Ishikawa (cell line): ENCODE measurements around the gene CACNA1H.

Experiments used
- CEBPB ChIP-seq: IDR thresholded peaks from 2 replicates; pipeline ENCODE4 v1.6.1; 2012
- CREB1 ChIP-seq: IDR thresholded peaks from 2 replicates; pipeline ENCODE4 v1.6.1; 2012; ENCODE audit warnings: low read depth
- FOXM1 ChIP-seq: IDR thresholded peaks from 2 replicates; pipeline ENCODE4 v1.6.1; 2012; ENCODE audit warnings: low read depth, borderline replicate concordance
- TAF1 ChIP-seq: IDR thresholded peaks from 2 replicates; pipeline ENCODE4 v1.6.1; 2012; ENCODE audit warnings: low read depth, mild to moderate bottlenecking
- TCF12 ChIP-seq: IDR thresholded peaks from 2 replicates; pipeline ENCODE4 v1.6.1; 2012; ENCODE audit warnings: low read depth
- ZBTB7A ChIP-seq: IDR thresholded peaks from 2 replicates; pipeline ENCODE4 v1.6.1; 2012; ENCODE audit warnings: low read depth
- TF ChIP-seq, protein P1 (sequence below): IDR thresholded peaks from 2 replicates; pipeline ENCODE4 v1.6.1; 2012; ENCODE audit warnings: low read depth, mild to moderate bottlenecking

DNA sequence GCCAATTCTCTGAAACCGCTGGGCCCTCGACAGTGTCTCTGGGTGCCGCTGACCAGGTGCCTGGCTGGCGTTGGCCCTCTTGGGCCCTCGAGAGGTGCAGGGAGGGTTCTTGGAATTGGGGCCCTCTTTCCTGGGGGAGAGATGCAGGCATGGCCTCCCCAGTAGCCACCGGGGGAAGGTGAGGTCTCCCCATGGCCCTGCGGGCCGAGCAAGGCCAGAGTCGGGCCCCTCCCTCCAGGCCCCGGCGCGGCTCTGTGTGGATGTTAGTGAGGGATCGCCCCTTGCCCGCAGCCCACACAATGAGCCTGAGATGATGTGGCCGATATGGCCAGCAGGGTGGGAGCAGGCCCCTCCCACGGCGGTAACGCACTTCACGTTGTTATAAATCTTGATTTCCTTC is 33.8 kb upstream of the CACNA1H start:
- no peak for TF ChIP-seq TAF1
- TF ChIP-seq FOXM1 = no peak
- no peak for TF ChIP-seq CREB1
- TF ChIP-seq CEBPB = no peak
- TF ChIP-seq, protein P1, sequence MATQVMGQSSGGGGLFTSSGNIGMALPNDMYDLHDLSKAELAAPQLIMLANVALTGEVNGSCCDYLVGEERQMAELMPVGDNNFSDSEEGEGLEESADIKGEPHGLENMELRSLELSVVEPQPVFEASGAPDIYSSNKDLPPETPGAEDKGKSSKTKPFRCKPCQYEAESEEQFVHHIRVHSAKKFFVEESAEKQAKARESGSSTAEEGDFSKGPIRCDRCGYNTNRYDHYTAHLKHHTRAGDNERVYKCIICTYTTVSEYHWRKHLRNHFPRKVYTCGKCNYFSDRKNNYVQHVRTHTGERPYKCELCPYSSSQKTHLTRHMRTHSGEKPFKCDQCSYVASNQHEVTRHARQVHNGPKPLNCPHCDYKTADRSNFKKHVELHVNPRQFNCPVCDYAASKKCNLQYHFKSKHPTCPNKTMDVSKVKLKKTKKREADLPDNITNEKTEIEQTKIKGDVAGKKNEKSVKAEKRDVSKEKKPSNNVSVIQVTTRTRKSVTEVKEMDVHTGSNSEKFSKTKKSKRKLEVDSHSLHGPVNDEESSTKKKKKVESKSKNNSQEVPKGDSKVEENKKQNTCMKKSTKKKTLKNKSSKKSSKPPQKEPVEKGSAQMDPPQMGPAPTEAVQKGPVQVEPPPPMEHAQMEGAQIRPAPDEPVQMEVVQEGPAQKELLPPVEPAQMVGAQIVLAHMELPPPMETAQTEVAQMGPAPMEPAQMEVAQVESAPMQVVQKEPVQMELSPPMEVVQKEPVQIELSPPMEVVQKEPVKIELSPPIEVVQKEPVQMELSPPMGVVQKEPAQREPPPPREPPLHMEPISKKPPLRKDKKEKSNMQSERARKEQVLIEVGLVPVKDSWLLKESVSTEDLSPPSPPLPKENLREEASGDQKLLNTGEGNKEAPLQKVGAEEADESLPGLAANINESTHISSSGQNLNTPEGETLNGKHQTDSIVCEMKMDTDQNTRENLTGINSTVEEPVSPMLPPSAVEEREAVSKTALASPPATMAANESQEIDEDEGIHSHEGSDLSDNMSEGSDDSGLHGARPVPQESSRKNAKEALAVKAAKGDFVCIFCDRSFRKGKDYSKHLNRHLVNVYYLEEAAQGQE = no peak
- no peak for TF ChIP-seq TCF12
- TF ChIP-seq ZBTB7A = no peak
